Measurements from ENCODE around the gene TXN.
"Not testable (repeated sequence)": the region's sequence is repeated elsewhere in the genome, so short reads cannot be mapped to it uniquely, and the experiment has no call there.

TXN gene

DNA sequence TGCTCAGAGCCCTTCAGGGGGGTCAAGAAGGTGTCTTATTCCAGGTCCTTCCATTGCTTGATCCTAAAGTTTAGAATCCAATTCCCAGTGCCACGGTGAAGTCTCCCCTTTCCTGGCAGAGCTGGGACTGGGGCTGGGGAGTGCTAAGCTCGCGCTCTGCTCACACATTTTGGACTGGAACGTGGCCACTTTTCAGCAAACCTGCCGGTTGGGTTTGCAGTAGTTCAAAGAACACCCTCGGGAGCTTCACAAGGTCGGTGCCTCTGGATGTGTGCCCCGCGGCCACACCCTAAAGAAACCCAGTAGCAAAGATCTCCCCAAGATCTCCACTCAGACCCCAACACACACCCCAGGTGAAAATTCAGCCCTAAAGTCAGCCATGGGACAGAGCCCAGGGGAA is 48.3 kb downstream of the TXN start, which contains the start of gene C9orf152:
C9orf152 (minus strand) TSS at position 129 of the 400 bp plus-strand sequence. CDS start 580 bp downstream, outside the sequence.
- DNase-seq (ENCODE audit: low spot score) = no peak

GRCh38 chr9:110207071-110207641 is 49.2 kb downstream of the TXN start:
- DNase-seq (ENCODE audit: low spot score) = no peak

GRCh38 chr9:110206389-110206788 is 49.9 kb downstream of the TXN start:
- DNase-seq (ENCODE audit: low spot score) = no peak

DNA sequence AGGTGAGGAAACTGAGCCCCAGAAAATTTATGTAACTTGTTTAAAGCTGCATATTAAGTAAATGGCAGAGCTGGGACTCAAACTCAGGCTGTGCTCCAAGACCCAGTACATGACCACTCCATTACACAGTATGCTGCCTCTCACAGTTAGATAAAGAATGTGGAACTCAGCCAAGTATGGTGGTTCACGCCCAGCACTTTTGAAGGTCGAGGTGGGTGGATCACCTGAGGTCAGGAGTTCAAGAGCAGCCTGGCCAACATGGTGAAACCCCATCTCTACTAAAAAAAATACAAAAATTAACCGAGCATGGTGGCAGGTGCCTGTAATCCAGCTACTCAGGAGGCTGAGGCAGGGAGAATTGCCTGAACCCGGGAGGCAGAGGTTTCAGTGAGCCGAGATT is 50.7 kb downstream of the TXN start:
- DNase-seq (ENCODE audit: low spot score) = not testable (repeated sequence)

DNA sequence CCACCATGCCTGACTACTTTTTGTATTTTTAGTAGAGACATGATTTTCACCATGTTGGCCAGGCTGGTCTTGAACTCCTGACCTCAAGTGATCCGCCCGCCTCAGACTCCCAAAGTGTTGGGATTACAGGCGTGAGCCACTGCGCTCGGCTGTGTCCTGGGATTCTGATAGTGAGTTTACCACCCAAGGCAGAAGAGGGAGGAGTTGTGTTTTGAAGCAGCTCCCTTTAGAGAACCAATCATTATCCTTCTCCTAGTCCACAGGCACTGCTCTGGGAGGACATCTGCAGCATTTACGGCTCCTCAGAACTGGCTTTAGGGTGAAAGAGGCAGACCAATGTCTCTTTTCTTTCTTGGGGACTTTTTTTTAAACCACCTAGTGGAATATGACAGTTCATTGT is 54.1 kb downstream of the TXN start:
- DNase-seq (ENCODE audit: low spot score) = no peak

- DNase-seq (ENCODE audit: low spot score) = no peak
Observed at GRCh38 chr9:110199643-110200042, 56.7 kb downstream of the TXN start.

GRCh38 chr9:110198357-110198756 is 58.0 kb downstream of the TXN start:
- DNase-seq (ENCODE audit: low spot score) = no peak

- no peak for DNase-seq (ENCODE audit: low spot score)
Observed at GRCh38 chr9:110197330-110198187, 58.7 kb downstream of the TXN start.

DNA sequence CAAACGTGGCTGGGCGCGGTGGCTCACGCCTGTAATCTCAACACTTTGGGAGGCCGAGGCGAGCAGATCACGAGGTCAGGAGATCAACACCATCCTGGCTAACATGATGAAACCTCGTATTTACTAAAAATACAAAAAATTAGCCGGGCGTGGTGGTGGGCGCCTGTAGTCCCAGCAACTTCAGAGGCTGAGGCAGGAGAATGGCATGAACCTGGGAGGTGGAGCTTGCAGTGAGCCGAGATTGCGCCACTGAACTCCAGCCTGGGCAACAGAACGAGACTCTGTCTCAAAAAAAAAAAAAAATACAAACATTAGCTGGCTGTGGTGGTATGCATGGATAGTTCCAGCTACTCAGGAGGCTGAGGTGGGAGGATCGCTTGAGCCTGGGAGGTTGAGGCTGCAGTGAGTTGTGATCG is 60.2 kb downstream of the TXN start:
- DNase-seq (ENCODE audit: low spot score) = not testable (repeated sequence)

Data from activated CD4-positive, alpha-beta T cell treated with anti-CD3 and anti-CD28 coated beads, Interleukin-2, Interleukin-4, amounts not matched to agents 100 ng/mL and 50 ng/mL, durations not matched to agents 16 hours and 8 hours (primary cell).